GM12865 (cell line): ENCODE measurements around the gene REV3L.

Experiments used
- DNase-seq: peaks from one replicate; pipeline ENCODE4 v3.0.0; 2010; ENCODE audit warnings: low read depth
- H3K4me3 ChIP-seq: 2 replicates; pipeline ENCODE4 v1.5.1; 2011; ENCODE audit warnings: mild to moderate bottlenecking, low read depth, low read length, control low read depth
- CTCF ChIP-seq: IDR thresholded peaks from 2 replicates; pipeline ENCODE4 v1.5.1; 2011; ENCODE audit warnings: low read length, control low read depth, low read depth, inconsistent platforms; ENCODE audit not compliant: insufficient read depth; ENCODE audit errors: missing control alignments

Gene REV3L

GRCh38 chr6:111270121-111270520 is 212.9 kb downstream of the REV3L start:
- DNase-seq: no peak
- no peak for TF ChIP-seq CTCF
- H3K4me3 ChIP-seq: no peak overlapping the region

- no peak overlapping the region for H3K4me3 ChIP-seq
- no peak for DNase-seq
- no peak for TF ChIP-seq CTCF
These were observed 213.5 kb downstream of the REV3L start for GRCh38 chr6:111269401-111269970.

- H3K4me3 ChIP-seq: no peak overlapping the region
- no peak for TF ChIP-seq CTCF
- DNase-seq: no peak
These were observed 215.2 kb downstream of the REV3L start for GRCh38 chr6:111267764-111268333.

- DNase-seq: no peak
- no peak for TF ChIP-seq CTCF
- H3K4me3 ChIP-seq: no peak overlapping the region
These were observed 216.7 kb downstream of the REV3L start for GRCh38 chr6:111266276-111266675.

GRCh38 chr6:111265842-111266241 is 217.2 kb downstream of the REV3L start:
- TF ChIP-seq CTCF: no peak
- DNase-seq: no peak
- no peak overlapping the region for H3K4me3 ChIP-seq

- no peak for TF ChIP-seq CTCF
- no peak overlapping the region for H3K4me3 ChIP-seq
These were observed 219.2 kb downstream of the REV3L start for GRCh38 chr6:111263837-111264236.

More at GRCh38 chr6:111263837-111264236, 219.2 kb downstream of the REV3L start:
- no peak for DNase-seq
